HepG2 (cell line): ENCODE results near the gene PANK2. TPM values are rescaled to one million over a fixed set of nuclear protein-coding genes. Genes with fewer than 3 reads are reported as not detected.

Experiments used
- ARID5B ChIP-seq: IDR thresholded peaks from 2 replicates; pipeline ENCODE4 v1.4.0; 2020; ENCODE audit warnings: mild to moderate bottlenecking, missing genetic modification reagents
- JUNB ChIP-seq: sonication (generic); formaldehyde crosslinking; IDR thresholded peaks from 2 replicates; pipeline ENCODE4 v1.8.0; 2022; ENCODE audit warnings: missing genetic modification reagents, mild to moderate bottlenecking, borderline replicate concordance
- KAT2B ChIP-seq: fragments of 150-350 bp; IDR thresholded peaks from 2 replicates; pipeline ENCODE4 v1.6.1; 2014; ENCODE audit warnings: low read depth, low read length, borderline replicate concordance
- MZF1 ChIP-seq: sonication (generic); formaldehyde crosslinking; IDR thresholded peaks from 2 replicates; pipeline ENCODE4 v1.8.1; 2023; ENCODE audit warnings: mild to moderate bottlenecking, missing genetic modification reagents, borderline replicate concordance
- NAIF1 ChIP-seq: sonication (generic); formaldehyde crosslinking; IDR thresholded peaks from 2 replicates; pipeline ENCODE4 v1.5.0; 2020; ENCODE audit warnings: mild to moderate bottlenecking, missing genetic modification reagents, borderline replicate concordance
- PRDM15 ChIP-seq: sonication (generic); formaldehyde crosslinking; IDR thresholded peaks from 2 replicates; pipeline ENCODE4 v1.4.0; 2020; ENCODE audit warnings: missing genetic modification reagents
- SALL2 ChIP-seq: sonication (generic); formaldehyde crosslinking; IDR thresholded peaks from 2 replicates; pipeline ENCODE4 v1.8.1; 2023; ENCODE audit warnings: mild to moderate bottlenecking, missing genetic modification reagents, inconsistent platforms
- STAT6 ChIP-seq: sonication (generic); formaldehyde crosslinking; IDR thresholded peaks from 2 replicates; pipeline ENCODE4 v1.4.0; 2020; ENCODE audit warnings: missing genetic modification reagents, mild to moderate bottlenecking, borderline replicate concordance
- ZBTB33 ChIP-seq: sonication (generic); formaldehyde crosslinking; IDR thresholded peaks from 2 replicates; pipeline ENCODE4 v1.4.0; 2020; ENCODE audit warnings: missing genetic modification reagents
- ZHX1 ChIP-seq: sonication (generic); formaldehyde crosslinking; IDR thresholded peaks from 2 replicates; pipeline ENCODE4 v1.8.1; 2022; ENCODE audit warnings: low read depth, mild to moderate bottlenecking, missing genetic modification reagents
- ZNF143 ChIP-seq: sonication (generic); formaldehyde crosslinking; IDR thresholded peaks from 2 replicates; pipeline ENCODE4 v1.4.0; 2020; ENCODE audit warnings: missing genetic modification reagents
- ZNF160 ChIP-seq: sonication (generic); formaldehyde crosslinking; IDR thresholded peaks from 2 replicates; pipeline ENCODE4 v1.8.0; 2022; ENCODE audit warnings: mild to moderate bottlenecking, inconsistent platforms, missing genetic modification reagents
- polyA plus RNA-seq, 8 experiments: library from polyadenylated mRNA; depleted of rRNA in 3 of 8; stranded (reverse) in 7 of 8; unstranded in 1 of 8; fragments of >200 nt; fragmentation: Illumina TruSeq in 4 of 8; extraction: Trizol in 4 of 8; gene quantifications; 2 replicates each; pipeline versions ENCODE4 v1.2.1 to v1.2.3, GENCODE V29; 2011 to 2016; ENCODE audit warnings: low read depth in 4 of 8, missing spikeins in 1 of 8, mixed read lengths in 1 of 8; ENCODE audit not compliant: insufficient read depth in 1 of 8
- total RNA-seq, 5 experiments: library from RNA; depleted of rRNA; stranded (reverse); fragments of >200 nt; fragmentation: Illumina TruSeq; extraction: Trizol; gene quantifications; 2 replicates each; pipeline ENCODE4 v1.2.3, GENCODE V29; 2016; ENCODE audit warnings: low read depth in 1 of 5

Gene PANK2
- total and polyA plus RNA-seq, 2 of the 13 experiments (the other 11 are each of a cell fraction or from before 2014, with no cell fraction given) = 39.2 to 123 TPM

- TF ChIP-seq STAT6 = no peak
- TF ChIP-seq PRDM15 (CRISPR knock-in tag) = no peak
- TF ChIP-seq ZNF160 (CRISPR knock-in tag) = peak; percentile 12; the same call in 1 of the 2 replicates
- no peak; the same call in 1 of the 2 replicates for TF ChIP-seq NAIF1 (CRISPR knock-in tag)
- TF ChIP-seq ZHX1 = 0 out of 2 replicates have a peak, but pooled peaks have one; percentile 12
- TF ChIP-seq ZBTB33 = no peak
- peak; percentile 50; the same call in 1 of the 2 replicates for TF ChIP-seq ARID5B (CRISPR knock-in tag)
- peak; percentile 89 for TF ChIP-seq SALL2
- no peak for TF ChIP-seq JUNB (CRISPR knock-in tag)
- peak; percentile 6; the same call in 1 of the 2 replicates for TF ChIP-seq ZNF143 (CRISPR knock-in tag)
- TF ChIP-seq KAT2B = no peak
- TF ChIP-seq MZF1 (CRISPR knock-in tag) = peak; percentile 78; the same call in 1 of the 2 replicates
These were observed 42.3 kb upstream of the PANK2 start, which contains the start of gene MAVS (continued) for GRCh38 chr20:3846740-3847428.
